Panc1 (cell line): Measurements from ENCODE around the gene MAGI3.

ENCODE experiments used
- CTCF ChIP-seq: fragments of 450-650 bp; IDR thresholded peaks from 2 replicates; pipeline ENCODE4 v1.5.1; 2017; ENCODE audit warnings: mild to moderate bottlenecking
- POLR2AphosphoS5 ChIP-seq: IDR thresholded peaks from 2 replicates; pipeline ENCODE4 v1.6.1; 2012; ENCODE audit warnings: mild to moderate bottlenecking, low read depth, low read length, moderate library complexity
- REST ChIP-seq, 2 experiments: IDR thresholded peaks; 2 replicates each; pipeline ENCODE4 v1.6.1; 2011 to 2012; ENCODE audit warnings: low read depth in 2 of 2, control low read depth in 1 of 2, low read length in 1 of 2, mild to moderate bottlenecking in 1 of 2, moderate library complexity in 1 of 2; ENCODE audit not compliant: insufficient read depth in 1 of 2
- TCF7L2 ChIP-seq: IDR thresholded peaks from 2 replicates; pipeline ENCODE4 v1.6.1; 2011; ENCODE audit warnings: mild to moderate bottlenecking, low read depth, low read length, inconsistent platforms

- TF ChIP-seq CTCF: no peak
- TF ChIP-seq REST (IDR thresholded peaks at IDR 0.05; ENCODE audit: insufficient read depth in 1 of 2, low read depth in 2 of 2, low read length in 1 of 2): no peak
- no peak for TF ChIP-seq POLR2AphosphoS5
- no peak for TF ChIP-seq TCF7L2
These were observed 142.7 kb downstream of the MAGI3 start for GRCh38 chr1:113533061-113533460.
